Occipital lobe (tissue), 2 donors: ENCODE measurements around the gene PARD6A. TPM values are rescaled to one million over a fixed set of nuclear protein-coding genes. Genes with fewer than 3 reads are reported as not detected.

ENCODE experiments used
- DNase-seq: peaks from one replicate; lab custom pipeline; 2025; lab: John Stamatoyannopoulos, UW
- total RNA-seq: library from RNA; depleted of rRNA; stranded (reverse); fragments of >200 nt; gene quantifications from one replicate; pipeline ENCODE4 v1.2.3, GENCODE V29; 2014

The PARD6A gene
- total RNA-seq, 1 donor from 2014 or later: 8.3 TPM

- DNase-seq: no peak
Observed at GRCh38 chr16:67653789-67654402, 6.9 kb upstream of the PARD6A start.

GRCh38 chr16:67654403-67654911, 6.3 kb upstream of the PARD6A start:
- DNase-seq: no peak

- DNase-seq: no peak
Observed at GRCh38 chr16:67655363-67655762, 5.4 kb upstream of the PARD6A start.

GRCh38 chr16:67656344-67657016, 4.3 kb upstream of the PARD6A start:
- DNase-seq: no peak

- no peak for DNase-seq
Observed at GRCh38 chr16:67657017-67657608, 3.6 kb upstream of the PARD6A start.

- DNase-seq: no peak
Observed at GRCh38 chr16:67657751-67658518, 2.8 kb upstream of the PARD6A start.

GRCh38 chr16:67658849-67659674, 1.7 kb upstream of the PARD6A start:
- no peak for DNase-seq

- peak; percentile 88 for DNase-seq
Observed at GRCh38 chr16:67659675-67660563, 841 bp upstream of the PARD6A start, which contains the start of gene ACD. Gene ACD (minus strand): TSS chr16:67660260. CDS start chr16:67660220, 40 bp downstream.

GRCh38 chr16:67661101-67661761, 471 bp downstream of the PARD6A start:
- no peak for DNase-seq

GRCh38 chr16:67661886-67662652, 1.3 kb downstream of the PARD6A start:
- no peak for DNase-seq

GRCh38 chr16:67662653-67663010, 1.9 kb downstream of the PARD6A start:
- DNase-seq: no peak

- DNase-seq: no peak
Observed at GRCh38 chr16:67663151-67663876, 2.6 kb downstream of the PARD6A start.

- DNase-seq: no peak
Observed at GRCh38 chr16:67663877-67664222, 3.1 kb downstream of the PARD6A start.

GRCh38 chr16:67664258-67664657, 3.5 kb downstream of the PARD6A start:
- DNase-seq: no peak

GRCh38 chr16:67664871-67665270, 4.1 kb downstream of the PARD6A start:
- no peak for DNase-seq

GRCh38 chr16:67665598-67665997, 4.8 kb downstream of the PARD6A start:
- no peak for DNase-seq

GRCh38 chr16:67666032-67666551, 5.3 kb downstream of the PARD6A start:
- DNase-seq: no peak
